Measurements from ENCODE around the gene KRT4. TPM values are rescaled to one million over a fixed set of nuclear protein-coding genes. Genes with fewer than 3 reads are reported as not detected.

Gene KRT4
- polyA plus RNA-seq, 3 donors: not detected

GRCh38 chr12:52783563-52784316 lies 30.2 kb downstream of the KRT4 start:
- peaks cover 8 to 14% (median 9%) of the 10 kb centered on the region in 3 donors for H3K27me3 Mint-ChIP-seq (ENCODE audit: low read depth in 3 of 3)

GRCh38 chr12:52782502-52782901 lies 31.4 kb downstream of the KRT4 start:
- Histone ChIP-seq H3K27me3 (ENCODE audit: control insufficient read depth in 2 of 2, insufficient read depth in 2 of 2, low read length in 2 of 2) (peaks cover 0 to 3% of the 10 kb centered on the region in 2 donors), H3K4me2 (replicated peaks; ENCODE audit: extremely low read depth, low read length, poor library complexity, severe bottlenecking) (no peak overlapping the region), H3K79me2 (ENCODE audit: insufficient read depth, low read length) (no peaks in the 10 kb centered on the region), H2AFZ (ENCODE audit: insufficient read depth, low read depth, low read length, poor library complexity, severe bottlenecking) (no peak overlapping the region), H3K4me1 (ENCODE audit: control insufficient read depth in 1 of 2, insufficient read depth in 2 of 2, low read length in 2 of 2) (no peaks in the 10 kb centered on the region), H4K20me1 (ENCODE audit: insufficient read depth, low read length) (no peaks in the 10 kb centered on the region), H3K4me3 (replicated peaks in 1 of 3; ENCODE audit: low read depth in 2 of 3, low read length in 3 of 3) (no peak overlapping the region), H3K9me3 (replicated peaks in 1 of 2; ENCODE audit: control insufficient read depth in 1 of 2, insufficient read depth in 1 of 2, low read length in 2 of 2) (no peaks in the 10 kb centered on the region), H3K36me3 (replicated peaks in 1 of 2; ENCODE audit: control insufficient read depth in 1 of 2, insufficient read depth in 2 of 2, low read length in 2 of 2) (no peaks in the 10 kb centered on the region), H3K27ac (ENCODE audit: low read depth in 1 of 2, low read length in 2 of 2) (no peak overlapping the region), H3K9ac (ENCODE audit: insufficient read depth, low read length, poor library complexity, severe bottlenecking) (no peak overlapping the region)
- H3K4me3 Mint-ChIP-seq: no peak overlapping the region
- intact Hi-C loops (cut with micrococcal nuclease): no loop called here
- H3K27ac Mint-ChIP-seq: no peak overlapping the region
- no peaks in the 10 kb centered on the region for H3K4me1 Mint-ChIP-seq
- H3K9me3 Mint-ChIP-seq: peaks cover 0 to 3% (median 0%) of the 10 kb centered on the region in 7 donors
- H3K27me3 Mint-ChIP-seq (ENCODE audit: low read depth in 3 of 3): peaks cover 7 to 14% (median 8%) of the 10 kb centered on the region in 3 donors
- no peak for DNase-seq
- no peak for TF ChIP-seq CTCF (IDR thresholded peaks at IDR 0.05)
- WGBS (ENCODE audit: insufficient coverage): 95% methylated on average over 4 of the region's 4 CpGs
- no peaks in the 10 kb centered on the region for H3K36me3 Mint-ChIP-seq

More at GRCh38 chr12:52783563-52784316, 30.2 kb downstream of the KRT4 start:
- Mint-ChIP-seq H3K9me3 (peaks cover 0 to 4% (median 0%) of the 10 kb centered on the region in 7 donors), H3K4me1 (peaks cover 3% of the 10 kb centered on the region), H3K4me3 (no peak overlapping the region), H3K27ac (no peak overlapping the region), H3K36me3 (no peaks in the 10 kb centered on the region)
- Histone ChIP-seq H3K9me3 (replicated peaks in 1 of 2; ENCODE audit: control insufficient read depth in 1 of 2, insufficient read depth in 1 of 2, low read length in 2 of 2) (no peaks in the 10 kb centered on the region), H4K20me1 (ENCODE audit: insufficient read depth, low read length) (no peaks in the 10 kb centered on the region), H3K9ac (ENCODE audit: insufficient read depth, low read length, poor library complexity, severe bottlenecking) (no peak overlapping the region), H2AFZ (ENCODE audit: insufficient read depth, low read depth, low read length, poor library complexity, severe bottlenecking) (no peak overlapping the region), H3K27me3 (ENCODE audit: control insufficient read depth in 2 of 2, insufficient read depth in 2 of 2, low read length in 2 of 2) (peaks cover 0 to 5% of the 10 kb centered on the region in 2 donors), H3K36me3 (replicated peaks in 1 of 2; ENCODE audit: control insufficient read depth in 1 of 2, insufficient read depth in 2 of 2, low read length in 2 of 2) (no peaks in the 10 kb centered on the region), H3K79me2 (ENCODE audit: insufficient read depth, low read length) (no peaks in the 10 kb centered on the region), H3K4me1 (ENCODE audit: control insufficient read depth in 1 of 2, insufficient read depth in 2 of 2, low read length in 2 of 2) (no peaks in the 10 kb centered on the region), H3K27ac (ENCODE audit: low read depth in 1 of 2, low read length in 2 of 2) (no peak overlapping the region), H3K4me2 (replicated peaks; ENCODE audit: extremely low read depth, low read length, poor library complexity, severe bottlenecking) (no peak overlapping the region), H3K4me3 (replicated peaks in 1 of 3; ENCODE audit: low read depth in 2 of 3, low read length in 3 of 3) (no peak overlapping the region)
- DNase-seq: no peak
- 88% methylated on average over 5 of the region's 7 CpGs for WGBS (ENCODE audit: insufficient coverage)
- TF ChIP-seq CTCF (IDR thresholded peaks at IDR 0.05): no peak
- intact Hi-C loops (cut with micrococcal nuclease): no loop called here

Data from CD14-positive monocyte (primary cell).